H1 (cell line): ENCODE results near the gene TNPO3. TPM values are rescaled to one million over a fixed set of nuclear protein-coding genes. Genes with fewer than 3 reads are reported as not detected.

ENCODE experiments used
- CTCF ChIA-PET: fragments of 300-600 bp; sonication (Branson Sonifier 250); formaldehyde crosslinking; loops from one replicate; lab custom pipeline; 2021; ENCODE audit not compliant: partially characterized antibody; lab: Charles Lee
- POLR2A ChIA-PET: fragments of 300-600 bp; sonication (Branson Sonifier 250); formaldehyde crosslinking; loops from one replicate; lab custom pipeline; 2021; ENCODE audit warnings: inconsistent platforms; ENCODE audit not compliant: partially characterized antibody; lab: Charles Lee
- DNase-seq, 2 experiments: peaks; one replicate each; pipeline versions ENCODE4 v3.0.0 to v3.0.0-alpha.2; 2010 to 2022; ENCODE audit warnings: low spot score in 2 of 2, low read depth in 1 of 2, mixed read lengths in 1 of 2
- FAIRE-seq: peaks from 2 replicates; lab custom pipeline; 2011; peaks lifted over from hg19 to GRCh38; lab: Jason Lieb, UNC
- H2AFZ ChIP-seq: 2 replicates; pipeline ENCODE4 v1.8.1; 2012; ENCODE audit warnings: low read length, inconsistent platforms
- H2AK5ac ChIP-seq: 2 replicates; pipeline ENCODE4 v1.6.1; 2013; ENCODE audit warnings: low read depth, low read length
- H2BK120ac ChIP-seq: replicated peaks from 2 replicates; pipeline ENCODE3; 2013; ENCODE audit warnings: low read depth, low read length, inconsistent platforms
- H2BK12ac ChIP-seq: 2 replicates; pipeline ENCODE4 v1.6.1; 2013; ENCODE audit warnings: low read depth, low read length
- H2BK15ac ChIP-seq: 2 replicates; pipeline ENCODE4 v1.6.1; 2013; ENCODE audit warnings: low read length
- H2BK20ac ChIP-seq: 2 replicates; pipeline ENCODE4 v1.6.1; 2013; ENCODE audit warnings: low read length
- H2BK5ac ChIP-seq: 2 replicates; pipeline ENCODE4 v1.6.1; 2013; ENCODE audit warnings: low read depth, low read length
- H3K14ac ChIP-seq: 2 replicates; pipeline ENCODE4 v1.6.1; 2013; ENCODE audit warnings: inconsistent platforms; ENCODE audit not compliant: insufficient read length
- H3K18ac ChIP-seq: 2 replicates; pipeline ENCODE4 v1.6.1; 2013; ENCODE audit warnings: low read length; ENCODE audit errors: extremely low read depth
- H3K23ac ChIP-seq: 2 replicates; pipeline ENCODE4 v1.6.1; 2013; ENCODE audit warnings: inconsistent platforms; ENCODE audit not compliant: insufficient read length
- H3K23me2 ChIP-seq: 2 replicates; pipeline ENCODE4 v1.6.1; 2013; ENCODE audit warnings: low read depth, low read length
- H3K27ac ChIP-seq: 2 replicates; pipeline ENCODE4 v1.6.1; 2011; ENCODE audit warnings: low read depth, low read length, inconsistent platforms
- H3K27me3 ChIP-seq, 4 experiments: replicated peaks in 1 of 4; 1 replicate in 1 of 4; 2 replicates in 3 of 4; pipeline versions ENCODE4 v1.6.1 to v1.8.1; 2011 to 2013; ENCODE audit warnings: low read length in 3 of 4, mild to moderate bottlenecking in 3 of 4, inconsistent platforms in 2 of 4, mixed read lengths in 2 of 4, moderate library complexity in 1 of 4; ENCODE audit not compliant: control insufficient read depth in 3 of 4, insufficient read depth in 3 of 4; ENCODE audit errors: extremely low read depth in 1 of 4
- H3K36me3 ChIP-seq, 4 experiments: 2 replicates each; pipeline versions ENCODE4 v1.6.1 to v1.8.1; 2011 to 2013; ENCODE audit warnings: mild to moderate bottlenecking in 4 of 4, low read length in 3 of 4, moderate library complexity in 2 of 4, control low read depth in 1 of 4, inconsistent platforms in 1 of 4; ENCODE audit not compliant: insufficient read depth in 4 of 4, control insufficient read depth in 2 of 4
- H3K4ac ChIP-seq: replicated peaks from 2 replicates; pipeline ENCODE3; 2013; ENCODE audit warnings: low read length, low read depth, mixed read lengths, inconsistent platforms; ENCODE audit not compliant: insufficient read length
- H3K4me1 ChIP-seq, 4 experiments: replicated peaks in 1 of 4; 1 replicate in 1 of 4; 2 replicates in 3 of 4; pipeline versions ENCODE4 v1.6.1 to v1.8.1; 2011 to 2013; ENCODE audit warnings: low read length in 3 of 4, inconsistent platforms in 2 of 4, mixed read lengths in 1 of 4; ENCODE audit not compliant: insufficient read depth in 4 of 4, control insufficient read depth in 3 of 4
- H3K4me2 ChIP-seq, 2 experiments: 2 replicates each; pipeline versions ENCODE4 v1.6.1 to v1.8.1; 2011 to 2013; ENCODE audit warnings: low read depth in 2 of 2, low read length in 2 of 2, control low read depth in 1 of 2, inconsistent platforms in 1 of 2, mild to moderate bottlenecking in 1 of 2; ENCODE audit not compliant: insufficient read depth in 1 of 2
- H3K4me3 ChIP-seq, 4 experiments: fragments of 200-600, 300-600 bp in 1 of 4; sonication (generic), shearing (Covaris generic), sonication (Bioruptor Twin) in 1 of 4; 2 replicates each; pipeline versions ENCODE4 v1.5.1 to v1.8.1; 2011 to 2016; ENCODE audit warnings: low read length in 4 of 4, low read depth in 3 of 4, control low read depth in 2 of 4, inconsistent platforms in 2 of 4, mild to moderate bottlenecking in 2 of 4, mixed read lengths in 1 of 4, moderate library complexity in 1 of 4; ENCODE audit not compliant: insufficient read depth in 2 of 4; ENCODE audit errors: extremely low read depth in 1 of 4
- H3K56ac ChIP-seq: replicated peaks from 2 replicates; pipeline ENCODE3; 2013; ENCODE audit warnings: low read depth, mild to moderate bottlenecking, mixed read lengths, low read length, inconsistent platforms; ENCODE audit not compliant: insufficient read length
- H3K79me1 ChIP-seq: 2 replicates; pipeline ENCODE4 v1.6.1; 2013; ENCODE audit warnings: low read depth, low read length, control low read depth
- H3K79me2 ChIP-seq, 2 experiments: 2 replicates each; pipeline versions ENCODE4 v1.6.1 to v1.8.1; 2012 to 2013; ENCODE audit warnings: low read length in 2 of 2, mild to moderate bottlenecking in 2 of 2, inconsistent platforms in 1 of 2; ENCODE audit not compliant: insufficient read depth in 2 of 2, control insufficient read depth in 1 of 2
- H3K9ac ChIP-seq, 4 experiments: replicated peaks in 1 of 4; 1 replicate in 1 of 4; 2 replicates in 3 of 4; pipeline versions ENCODE4 v1.6.1 to v1.8.1; 2011 to 2013; ENCODE audit warnings: low read depth in 3 of 4, low read length in 3 of 4, control low read depth in 2 of 4, mild to moderate bottlenecking in 2 of 4, moderate library complexity in 2 of 4, inconsistent platforms in 1 of 4; ENCODE audit errors: extremely low read depth in 1 of 4
- H3K9me3 ChIP-seq, 2 experiments: 2 replicates each; pipeline versions ENCODE4 v1.6.1 to v1.8.1; 2012 to 2013; ENCODE audit warnings: mild to moderate bottlenecking in 2 of 2, moderate library complexity in 2 of 2, control low read depth in 1 of 2, inconsistent platforms in 1 of 2, low read depth in 1 of 2, low read length in 1 of 2, mixed read lengths in 1 of 2; ENCODE audit not compliant: insufficient read depth in 2 of 2
- H4K20me1 ChIP-seq, 2 experiments: replicated peaks in 1 of 2; 2 replicates each; pipeline versions ENCODE3 to v1.8.1; 2011 to 2013; ENCODE audit warnings: inconsistent platforms in 2 of 2, low read length in 2 of 2, mild to moderate bottlenecking in 1 of 2; ENCODE audit not compliant: insufficient read depth in 2 of 2, control insufficient read depth in 1 of 2
- H4K5ac ChIP-seq: 2 replicates; pipeline ENCODE4 v1.6.1; 2013; ENCODE audit warnings: low read length, low read depth, mixed read lengths, inconsistent platforms; ENCODE audit not compliant: insufficient read length
- H4K8ac ChIP-seq: 2 replicates; pipeline ENCODE4 v1.8.0; 2013; ENCODE audit warnings: mild to moderate bottlenecking, moderate library complexity, low read length, inconsistent platforms; ENCODE audit not compliant: insufficient read depth; ENCODE audit errors: extremely low read depth
- H4K91ac ChIP-seq: replicated peaks from 2 replicates; pipeline ENCODE3; 2013; ENCODE audit warnings: low read length, mixed read lengths, inconsistent platforms; ENCODE audit not compliant: insufficient read length
- ASH2L ChIP-seq: fragments of 200-600, 300-600 bp; sonication (generic); IDR thresholded peaks from one replicate; pipeline ENCODE4 v1.7.1; 2017; ENCODE audit warnings: low read length
- BRCA1 ChIP-seq: IDR thresholded peaks from 2 replicates; pipeline ENCODE4 v1.6.1; 2012; ENCODE audit warnings: low read depth, low read length, improper control_type of control experiment
- SP4 ChIP-seq: IDR thresholded peaks from 2 replicates; pipeline ENCODE4 v1.6.1; 2012; ENCODE audit warnings: low read length, inconsistent platforms
- SRF ChIP-seq: IDR thresholded peaks from 2 replicates; pipeline ENCODE4 v1.6.1; 2011; ENCODE audit warnings: mild to moderate bottlenecking, low read depth, low read length, moderate library complexity
- TAF7 ChIP-seq: optimal IDR thresholded peaks from 2 replicates; pipeline ENCODE3; 2011; ENCODE audit warnings: low read depth, mild to moderate bottlenecking, inconsistent platforms, low read length, moderate library complexity, borderline replicate concordance
- WGBS, 2 experiments: shearing (Covaris generic) in 1 of 2; methylation state at CpG; one replicate each; pipeline versions ENCODE4 v1.1.6 to v1.1.7; 2013 to 2015; ENCODE audit warnings: low lambda C conversion rate in 2 of 2, mixed read lengths in 2 of 2, inconsistent platforms in 1 of 2, low coverage in 1 of 2, missing lambda C conversion rate in 1 of 2; ENCODE audit not compliant: insufficient replicate concordance in 2 of 2, insufficient coverage in 1 of 2, insufficient read length in 1 of 2; ENCODE audit errors: extremely low coverage in 1 of 2, missing lambda C conversion rate in 1 of 2; 5-methylcytosine and 5-hydroxymethylcytosine counted together
- polyA plus RNA-seq, 7 experiments: library from polyadenylated mRNA; depleted of rRNA in 3 of 7; stranded (reverse) in 5 of 7; unstranded in 2 of 7; fragments of >200 nt in 5 of 7; fragments of 200-250 nt in 2 of 7; gene quantifications; 1 replicate in 5 of 7; 2 replicates in 1 of 7; 4 replicates in 1 of 7; pipeline versions ENCODE4 v1.2.1 to v1.2.3, GENCODE V29; 2011 to 2013; ENCODE audit warnings: missing spikeins in 2 of 7, mixed read lengths in 2 of 7
- total RNA-seq: library from RNA; stranded (reverse); fragmentation: NEBNext Ultra II Directional; extraction: Animal tissue kit (Norgen Biotek cat#: 25700); gene quantifications from 2 replicates; pipeline ENCODE4 v1.2.1, GENCODE V29; 2021

The TNPO3 gene
- total and polyA plus RNA-seq, 2 of the 8 experiments (the other 6 are each of a cell fraction or from before 2014, with no cell fraction given): 67.6 to 99.2 TPM

- Histone ChIP-seq H3K14ac (no peak overlapping the region), H3K27ac (no peak overlapping the region), H3K56ac (no peak overlapping the region), H3K23ac (no peak overlapping the region), H2BK15ac (0 out of 2 replicates have a peak overlapping the region, but pooled peaks have one; percentile 49), H3K4ac (no peak overlapping the region), H2AK5ac (no peak overlapping the region), H3K27me3 (peaks cover 11 to 29% (median 18%) of the 10 kb centered on the region in 4 experiments), H3K9me3 (peaks cover 5% of the 10 kb centered on the region in 2 experiments; a peak in 2 of 4 replicates), H2BK5ac (no peak overlapping the region), H3K9ac (no peak overlapping the region), H4K8ac (peak overlapping the region; percentile 21; the same call in 1 of the 2 replicates), H2BK20ac (no peak overlapping the region), H3K79me1 (no peaks in the 10 kb centered on the region), H2BK120ac (no peak overlapping the region), H3K4me1 (peaks cover 0 to 3% (median 0%) of the 10 kb centered on the region in 4 experiments; a peak in 1 of 7 replicates), H3K4me2 (no peak overlapping the region), H3K4me3 (no peak overlapping the region), H3K79me2 (no peaks in the 10 kb centered on the region), H3K23me2 (peaks cover 4% of the 10 kb centered on the region; the same call in 1 of the 2 replicates), H4K5ac (no peak overlapping the region), H2BK12ac (no peak overlapping the region), H4K20me1 (no peaks in the 10 kb centered on the region), H3K18ac (no peak overlapping the region), H3K36me3 (no peaks in the 10 kb centered on the region), H4K91ac (no peak overlapping the region), H2AFZ (no peak overlapping the region)
- 96% methylated on average over 4 of the region's 4 CpGs; no CpG with 5 or more reads in 1 of the 2 experiments for WGBS, 2 experiments
- FAIRE-seq (no peak), DNase-seq (no peak)
- ChIA-PET CTCF (interaction anchor here (0.6 to 2.5 kb wide), 6 partner anchors 10 to 159 kb away, joined by 3 to 16 read pairs (median 4); no protein-coding TSS in a partner anchor), POLR2A (interaction anchor here (0.9 to 1.9 kb wide), 2 partner anchors 10 to 17 kb away, joined by 3 to 8 read pairs; no protein-coding TSS in a partner anchor)
- TF ChIP-seq SRF: no peak
- no peak for TF ChIP-seq BRCA1
- TF ChIP-seq ASH2L: no peak
- TF ChIP-seq TAF7: no peak
- no peak for TF ChIP-seq SP4
Observed at GRCh38 chr7:128932862-128933179, 122.1 kb downstream of the TNPO3 start.
